Activated T-helper 9 cell treated with anti-CD3 and anti-CD28 coated beads, Interleukin-2, amount 50 U/mL, for 16 hours (primary cell): Measurements from ENCODE around the gene ARPC5.
A peak's percentile ranks its signal among the peaks of the same experiment; 100 is the strongest.
"Not testable (repeated sequence)": the region's sequence is repeated elsewhere in the genome, so short reads cannot be mapped to it uniquely, and the experiment has no call there.

Experiments used
- DNase-seq: peaks from one replicate; pipeline ENCODE4 v3.0.0-alpha.2; 2020; ENCODE audit warnings: low read depth

The ARPC5 gene

DNA sequence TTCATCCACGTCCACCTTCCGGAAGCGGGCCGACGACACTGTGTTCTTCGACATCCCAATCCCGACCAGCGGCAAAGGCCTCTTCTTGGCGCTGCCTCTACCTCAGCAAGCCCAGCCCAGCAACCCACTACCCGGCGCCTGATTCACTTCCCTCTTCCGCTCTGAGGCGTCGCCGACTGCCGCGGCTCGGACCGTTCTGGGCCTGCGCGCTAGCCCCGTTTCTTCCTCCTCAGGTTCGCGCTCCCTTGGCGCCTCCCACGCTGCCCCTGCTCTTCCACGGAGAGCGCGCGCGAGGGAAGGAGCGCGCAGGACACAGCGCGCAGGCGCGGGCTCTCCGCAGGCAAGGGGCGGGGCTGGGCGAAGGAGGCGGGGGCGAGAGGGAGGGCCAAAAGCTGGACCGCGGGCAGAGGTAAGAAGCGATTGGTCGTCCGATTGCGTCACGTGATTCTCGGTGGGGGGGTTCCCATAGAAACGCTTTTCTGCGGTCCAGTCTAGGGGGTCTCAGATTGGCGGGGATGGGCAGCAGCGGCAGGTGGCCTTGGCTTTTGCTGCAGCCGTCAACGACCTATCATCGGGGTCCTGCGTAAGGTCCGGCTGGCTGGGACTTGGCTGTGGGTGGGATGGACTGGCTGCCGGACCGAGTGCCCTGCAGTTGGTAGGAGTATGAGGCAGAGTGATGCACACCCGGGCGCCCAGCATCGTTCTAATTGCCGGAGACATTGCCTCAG lies at the start of gene ARPC5:
TSS of gene ARPC5 (minus strand) at position 178 of the 728 bp plus-strand sequence. CDS start at position 54, 124 bp downstream.
- DNase-seq: peak; percentile 94

GRCh38 chr1:183685112-183685713 lies 49.6 kb upstream of the ARPC5 start:
- DNase-seq: no peak

- not testable (repeated sequence) for DNase-seq
Measured at GRCh38 chr1:183679363-183679762, 43.8 kb upstream of the ARPC5 start.

DNA sequence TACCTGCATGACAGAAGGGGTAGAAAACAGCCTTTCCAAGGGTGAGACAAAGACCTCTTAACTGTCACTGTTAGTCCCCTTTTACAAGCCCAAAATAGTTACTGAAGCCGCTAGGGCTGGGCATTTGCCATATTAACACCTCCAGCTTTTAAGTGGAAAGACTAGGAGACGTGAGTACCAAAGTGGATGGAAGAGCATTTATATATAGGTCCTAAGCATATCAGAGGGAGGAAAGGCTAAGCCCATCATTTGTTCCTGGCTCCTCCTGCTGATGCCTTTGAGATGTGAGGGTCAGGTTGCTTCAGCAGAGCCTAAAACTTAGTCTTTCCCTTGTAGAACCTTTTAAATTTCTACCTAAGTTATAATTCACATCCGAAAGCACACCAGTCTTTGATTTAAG lies 43.2 kb upstream of the ARPC5 start:
- no peak for DNase-seq

DNA sequence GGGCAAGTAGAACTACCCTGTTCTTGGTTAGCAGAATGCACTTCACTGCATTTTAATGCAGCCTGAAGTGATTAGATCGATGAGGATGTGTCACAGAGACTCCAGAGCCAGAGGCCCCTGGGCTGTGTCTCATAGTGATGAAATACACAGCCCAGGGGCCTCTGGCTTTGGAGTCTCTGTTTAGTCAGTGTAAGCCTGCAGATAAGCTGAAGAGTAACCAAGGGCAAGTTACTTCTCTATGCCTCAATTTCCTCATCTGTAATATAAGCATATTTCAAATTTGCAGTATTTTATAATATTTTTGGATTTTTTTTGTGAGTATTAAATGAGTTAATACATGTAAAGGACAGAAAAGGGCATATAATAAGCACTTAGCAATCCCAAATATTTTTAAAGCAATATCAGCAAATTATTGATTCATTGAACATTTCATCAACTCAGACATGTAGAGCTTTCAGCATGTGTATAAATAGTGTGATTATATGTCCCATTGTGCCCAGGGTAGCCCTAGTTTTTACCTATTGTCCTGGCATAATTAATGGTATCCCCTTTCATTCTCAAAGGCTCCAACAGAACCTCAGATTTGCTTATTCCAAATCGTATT lies 41.1 kb upstream of the ARPC5 start:
- DNase-seq: no peak

GRCh38 chr1:183675883-183676585 lies 40.5 kb upstream of the ARPC5 start:
- no peak for DNase-seq

GRCh38 chr1:183675381-183675780 lies 39.8 kb upstream of the ARPC5 start:
- DNase-seq: no peak

DNA sequence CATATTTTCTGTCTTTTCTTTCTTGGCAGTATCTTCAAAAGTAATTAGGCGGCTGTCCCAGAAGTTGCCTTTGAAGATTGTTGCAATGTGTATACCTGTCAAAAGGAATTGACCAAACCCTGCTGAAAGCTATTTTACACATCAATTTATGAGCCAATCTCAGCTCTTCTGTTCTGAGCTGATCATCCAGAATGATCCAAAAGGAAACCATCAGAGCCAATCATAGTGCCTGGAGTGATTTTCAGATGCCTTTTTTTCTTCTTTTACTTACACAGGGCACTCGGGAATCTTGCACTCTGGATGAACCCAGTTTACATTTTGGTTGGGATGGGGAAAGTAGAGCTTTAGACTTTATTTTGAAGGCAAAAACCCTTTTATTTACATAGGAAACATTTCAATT lies 39.3 kb upstream of the ARPC5 start:
- no peak for DNase-seq

DNA sequence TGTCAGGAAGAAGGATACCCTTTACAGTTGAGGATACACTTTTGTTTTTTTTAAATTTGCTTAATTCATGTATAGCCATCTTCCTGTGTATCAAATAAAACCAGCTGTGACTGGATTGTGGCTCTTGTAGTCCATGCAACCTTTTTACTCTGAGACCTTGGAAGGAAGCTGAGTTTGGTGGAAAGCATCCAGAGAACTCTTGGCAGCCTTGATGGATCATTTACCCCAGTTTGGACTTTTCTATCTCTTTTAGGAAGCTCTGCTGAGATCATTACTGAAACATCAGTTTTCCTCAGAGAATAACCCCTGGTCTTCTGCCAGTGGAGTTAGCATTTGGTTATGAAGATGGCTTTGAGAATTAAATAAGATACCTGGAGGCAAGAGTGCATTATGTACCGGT lies 38.8 kb upstream of the ARPC5 start:
- DNase-seq: no peak

- DNase-seq: no peak
Measured at GRCh38 chr1:183673605-183674323, 38.2 kb upstream of the ARPC5 start.

GRCh38 chr1:183670169-183670568 lies 34.6 kb upstream of the ARPC5 start:
- DNase-seq: no peak

GRCh38 chr1:183656355-183656754 lies 20.8 kb upstream of the ARPC5 start:
- no peak for DNase-seq

DNA sequence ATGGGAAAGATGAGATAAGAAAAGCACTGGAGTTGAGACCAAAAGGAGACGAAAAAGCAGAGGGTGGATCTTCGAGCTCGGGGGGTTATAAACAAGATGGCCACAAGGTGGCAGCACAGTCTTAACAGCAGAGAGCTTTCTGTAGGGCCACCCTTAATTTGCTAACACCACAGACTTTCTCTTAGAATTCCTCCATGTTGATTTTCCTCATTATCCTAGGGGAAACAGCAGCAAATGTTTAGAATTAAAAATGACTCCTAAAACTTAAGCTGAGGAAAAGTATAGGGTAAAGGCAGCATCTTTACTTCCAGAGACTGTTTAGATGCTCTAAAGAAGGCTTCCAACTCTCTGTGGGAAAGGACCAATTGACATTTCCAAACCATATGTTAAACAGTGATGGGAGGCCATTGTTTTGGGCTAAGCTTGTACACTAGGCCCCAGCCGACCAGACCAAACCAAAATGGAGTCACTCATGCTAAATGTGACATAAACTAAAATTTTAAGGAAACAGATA lies 20.0 kb upstream of the ARPC5 start:
- DNase-seq: peak; percentile 56

- DNase-seq: no peak
Measured at GRCh38 chr1:183654706-183655105, 19.1 kb upstream of the ARPC5 start.

DNA sequence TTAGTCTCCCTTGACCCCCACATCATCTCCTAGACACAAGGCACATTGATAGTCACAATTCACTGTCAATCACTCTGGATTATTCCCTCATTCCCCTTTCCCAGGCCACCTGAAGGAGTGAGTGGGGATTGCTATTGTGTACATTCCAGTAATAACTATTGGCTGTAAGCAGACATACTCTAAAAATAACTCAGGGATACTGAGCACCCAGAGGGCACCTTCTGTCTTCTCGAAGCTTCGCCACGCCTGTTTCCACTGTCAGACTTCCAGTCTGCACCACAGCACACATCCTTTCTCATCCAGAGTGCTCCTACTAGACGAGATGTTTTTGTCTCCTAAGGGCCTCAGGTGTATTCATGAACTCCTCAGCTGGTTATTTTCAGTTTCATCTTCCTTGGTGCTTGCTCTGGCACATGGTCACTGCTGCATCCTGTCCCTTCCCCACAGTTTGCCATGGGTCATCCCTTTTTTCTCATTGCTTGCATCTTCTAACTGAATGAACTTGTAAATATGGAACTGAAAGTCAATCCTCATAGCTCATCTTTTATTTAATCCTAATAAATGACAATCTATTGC lies 18.4 kb upstream of the ARPC5 start:
- DNase-seq: no peak

DNA sequence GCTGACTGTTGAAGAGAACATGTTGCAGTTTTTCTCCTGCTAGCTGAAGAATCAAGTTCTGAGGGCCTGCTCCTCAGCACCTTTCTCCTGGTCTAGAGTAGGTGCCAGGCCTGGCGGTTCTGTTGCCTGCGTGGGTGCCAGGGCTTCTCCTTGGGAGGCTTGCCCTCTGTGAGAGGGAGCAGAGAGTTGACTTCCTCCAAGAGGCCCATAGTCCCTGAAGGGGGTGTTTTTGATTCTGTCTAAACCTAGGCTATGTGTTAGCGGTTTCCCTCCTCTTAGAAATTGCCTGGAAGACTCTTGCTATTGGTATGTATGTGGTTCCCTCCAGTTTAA lies 17.8 kb upstream of the ARPC5 start:
- DNase-seq: no peak

DNA sequence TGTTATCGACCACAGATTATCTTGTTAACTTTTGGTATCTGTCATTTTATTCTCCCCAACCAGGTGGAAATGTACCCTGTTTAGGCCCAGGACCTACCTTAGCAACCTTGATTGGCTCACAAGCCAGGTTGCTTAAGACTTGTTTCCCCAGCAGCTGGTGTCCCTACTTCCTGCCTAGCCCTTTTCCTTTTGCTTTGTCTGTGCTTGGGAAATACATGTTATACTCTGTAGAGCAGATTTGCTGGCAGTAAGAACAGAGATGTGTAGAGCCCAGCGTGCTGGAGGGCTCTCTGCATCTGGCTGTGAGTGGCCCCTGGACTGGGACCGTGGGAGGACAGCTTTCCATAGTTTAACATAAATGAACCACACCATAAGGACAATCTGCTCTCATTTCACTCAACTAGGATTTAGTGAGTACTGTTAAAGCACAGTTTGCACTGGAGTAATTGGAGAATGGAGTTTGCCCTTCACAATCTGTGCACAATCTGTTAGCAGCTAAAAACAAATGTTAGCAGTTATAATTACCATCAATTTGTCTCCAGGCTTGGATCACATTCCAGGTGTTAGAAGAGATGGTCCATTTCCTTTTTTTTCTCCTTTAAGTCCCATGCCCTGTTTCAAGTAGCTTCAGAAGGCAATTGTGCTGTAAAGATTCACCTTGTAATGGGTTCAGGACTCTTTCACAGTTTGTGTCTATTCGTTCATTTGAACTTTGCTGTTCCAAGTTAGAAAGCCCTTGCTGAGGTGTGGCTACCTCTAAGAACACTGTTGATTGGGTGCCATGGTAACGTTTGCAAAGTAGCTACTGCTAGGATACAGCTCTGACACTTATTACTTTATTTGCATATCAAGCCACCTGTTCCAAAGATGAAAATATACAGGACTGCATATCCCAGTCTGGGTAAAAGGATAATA lies 17.2 kb upstream of the ARPC5 start, which contains the start of gene APOBEC4:
TSS of gene APOBEC4 (minus strand) at position 770 of the 915 bp plus-strand sequence. CDS start 4,535 bp downstream, outside the sequence.
- no peak for DNase-seq

GRCh38 chr1:183652107-183652506 lies 16.5 kb upstream of the ARPC5 start:
- no peak for DNase-seq

DNA sequence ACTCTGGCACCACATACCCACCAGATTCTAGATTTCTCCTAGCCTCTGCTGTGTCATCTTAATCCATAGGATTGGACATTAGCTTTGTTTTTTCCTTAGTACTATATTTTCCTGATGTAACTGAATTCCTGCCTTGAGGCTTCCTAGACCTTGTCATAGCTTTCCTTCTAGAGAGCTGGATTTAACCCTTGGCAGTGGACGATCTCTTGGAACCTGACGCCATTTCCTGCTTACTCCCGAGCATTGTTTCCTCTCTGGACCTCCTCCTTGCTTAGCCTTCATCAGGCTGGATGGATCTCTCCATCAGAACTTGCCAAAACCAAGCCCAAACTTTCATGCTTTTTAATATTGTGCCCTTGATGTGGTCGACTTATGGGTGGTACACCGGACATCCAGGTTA lies 16.0 kb upstream of the ARPC5 start:
- no peak for DNase-seq

GRCh38 chr1:183648042-183648441 lies 12.5 kb upstream of the ARPC5 start:
- DNase-seq: no peak
